SK-N-SH (cell line): ENCODE measurements around the gene CYP11A1. TPM values are rescaled to one million over a fixed set of nuclear protein-coding genes. Genes with fewer than 3 reads are reported as not detected.

ENCODE experiments used
- CTCF ChIA-PET: fragments of 300-600, 350-600 bp; formaldehyde crosslinking; extraction: SDS; loops from one replicate; lab custom pipeline; 2021; lab: Yijun Ruan, JAX
- POLR2A ChIA-PET: fragments of 350-600 bp; sonication (Branson Sonifier 250); formaldehyde crosslinking; extraction: SDS; loops from one replicate; lab custom pipeline; 2020; ENCODE audit warnings: antibody characterized with exemption, inconsistent platforms; lab: Yijun Ruan, JAX
- DNase-seq: peaks from one replicate; pipeline ENCODE4 v3.0.0; 2012
- H2AFZ ChIP-seq: fragments of 200-600 bp; sonication (generic); 2 replicates; pipeline ENCODE4 v1.8.1; 2016; ENCODE audit warnings: antibody characterized with exemption, mild to moderate bottlenecking, low read depth
- H3F3A ChIP-seq: fragments of 200-600 bp; sonication (generic); replicated peaks from 2 replicates; pipeline ENCODE3; 2016; ENCODE audit warnings: antibody characterized with exemption, mild to moderate bottlenecking; ENCODE audit not compliant: insufficient read depth
- H3K27ac ChIP-seq, 2 experiments: fragments of 200-500 bp in 1 of 2; fragments of 200-600 bp in 1 of 2; sonication (Bioruptor generic) in 1 of 2; sonication (generic), shearing (Covaris generic) in 1 of 2; 2 replicates each; pipeline versions ENCODE4 v1.5.1 to v1.6.1; 2014 to 2016; ENCODE audit warnings: low read depth in 2 of 2, inconsistent platforms in 1 of 2, low read length in 1 of 2, mild to moderate bottlenecking in 1 of 2, mixed read lengths in 1 of 2
- H3K27me3 ChIP-seq: fragments of 200-600 bp; sonication (generic), shearing (Covaris generic); 2 replicates; pipeline ENCODE4 v1.6.1; 2016; ENCODE audit warnings: mixed run types; ENCODE audit not compliant: insufficient read depth
- H3K36me3 ChIP-seq, 2 experiments: fragments of 200-500 bp in 1 of 2; fragments of 200-600 bp in 1 of 2; sonication (Bioruptor generic) in 1 of 2; sonication (generic) in 1 of 2; replicated peaks in 1 of 2; 2 replicates each; pipeline versions ENCODE3 to v1.5.1; 2014 to 2016; ENCODE audit warnings: low read length in 1 of 2, mild to moderate bottlenecking in 1 of 2; ENCODE audit not compliant: insufficient read depth in 2 of 2, control insufficient read depth in 1 of 2
- H3K4me1 ChIP-seq, 2 experiments: fragments of 200-500 bp in 1 of 2; fragments of 200-600 bp in 1 of 2; sonication (Bioruptor generic) in 1 of 2; sonication (generic), shearing (Covaris generic) in 1 of 2; 2 replicates each; pipeline versions ENCODE4 v1.5.1 to v1.6.1; 2014 to 2016; ENCODE audit warnings: low read depth in 1 of 2, low read length in 1 of 2, mixed run types in 1 of 2; ENCODE audit not compliant: insufficient read depth in 2 of 2, control insufficient read depth in 1 of 2
- H3K4me2 ChIP-seq: fragments of 200-600 bp; sonication (generic), shearing (Covaris generic); 2 replicates; pipeline ENCODE4 v1.6.1; 2017; ENCODE audit warnings: mixed run types
- H3K4me3 ChIP-seq, 2 experiments: fragments of 200-500 bp in 1 of 2; fragments of 200-600 bp in 1 of 2; sonication (Bioruptor generic) in 1 of 2; sonication (generic), shearing (Covaris generic) in 1 of 2; 2 replicates each; pipeline versions ENCODE4 v1.5.1 to v1.8.1; 2014 to 2016; ENCODE audit warnings: low read depth in 2 of 2, inconsistent platforms in 1 of 2, low read length in 1 of 2, mild to moderate bottlenecking in 1 of 2, mixed read lengths in 1 of 2, moderate library complexity in 1 of 2
- H3K79me2 ChIP-seq: fragments of 200-600 bp; sonication (generic); 2 replicates; pipeline ENCODE4 v1.8.1; 2017; ENCODE audit warnings: mild to moderate bottlenecking; ENCODE audit not compliant: insufficient read depth
- H3K9ac ChIP-seq: fragments of 200-600 bp; sonication (generic); 2 replicates; pipeline ENCODE4 v1.6.1; 2017; ENCODE audit warnings: mixed run types
- H3K9me2 ChIP-seq: fragments of 200-600 bp; sonication (generic); 2 replicates; pipeline ENCODE4 v1.6.1; 2017; ENCODE audit warnings: mixed run types
- H3K9me3 ChIP-seq: fragments of 200-600 bp; sonication (generic); 2 replicates; pipeline ENCODE4 v1.6.1; 2017; ENCODE audit warnings: mixed run types, mild to moderate bottlenecking, moderate library complexity
- H4K20me1 ChIP-seq: fragments of 200-600 bp; sonication (generic); 2 replicates; pipeline ENCODE4 v1.6.1; 2017; ENCODE audit warnings: mild to moderate bottlenecking, mixed run types; ENCODE audit not compliant: insufficient read depth
- CHD2 ChIP-seq: fragments of 150-350 bp; IDR thresholded peaks from 2 replicates; pipeline ENCODE4 v1.6.1; 2018; ENCODE audit warnings: low read length; ENCODE audit not compliant: partially characterized antibody
- ELF1 ChIP-seq: IDR thresholded peaks from 2 replicates; pipeline ENCODE4 v1.4.0; 2012
- EP300 ChIP-seq, 2 experiments: IDR thresholded peaks; 2 replicates each; pipeline versions ENCODE4 v1.4.0 to v1.6.1; 2012; ENCODE audit warnings: borderline replicate concordance in 1 of 2, low read depth in 1 of 2, low read length in 1 of 2
- EZH2phosphoT487 ChIP-seq: fragments of 200-600 bp; sonication (generic); IDR thresholded peaks from 2 replicates; pipeline ENCODE4 v1.6.1; 2017; ENCODE audit warnings: low read depth, mixed run types, mild to moderate bottlenecking, antibody characterized with exemption, moderate library complexity, borderline replicate concordance
- FOSL2 ChIP-seq: IDR thresholded peaks from 2 replicates; pipeline ENCODE4 v1.4.0; 2012; ENCODE audit warnings: low read depth, mild to moderate bottlenecking, moderate library complexity, borderline replicate concordance
- GABPA ChIP-seq: IDR thresholded peaks from 2 replicates; pipeline ENCODE4 v1.4.0; 2012; ENCODE audit warnings: low read depth, mild to moderate bottlenecking
- GATA2 ChIP-seq: sonication (generic); formaldehyde crosslinking; IDR thresholded peaks from 2 replicates; pipeline ENCODE4 v1.5.0; 2020; ENCODE audit warnings: mild to moderate bottlenecking, missing genetic modification reagents
- MAX ChIP-seq: IDR thresholded peaks from 2 replicates; pipeline ENCODE4 v1.4.0; 2012; ENCODE audit warnings: low read depth
- MXI1 ChIP-seq: IDR thresholded peaks from 2 replicates; pipeline ENCODE4 v1.6.1; 2012; ENCODE audit warnings: mild to moderate bottlenecking, low read depth, low read length, improper control_type of control experiment
- NFIC ChIP-seq: IDR thresholded peaks from 2 replicates; pipeline ENCODE4 v1.4.0; 2012; ENCODE audit warnings: borderline replicate concordance
- POLR2AphosphoS5 ChIP-seq: IDR thresholded peaks from 2 replicates; pipeline ENCODE4 v1.6.1; 2012; ENCODE audit warnings: low read depth, low read length
- RAD21 ChIP-seq: IDR thresholded peaks from 2 replicates; pipeline ENCODE4 v1.6.1; 2012; ENCODE audit warnings: mild to moderate bottlenecking, low read length
- RFX5 ChIP-seq: IDR thresholded peaks from 2 replicates; pipeline ENCODE4 v1.6.1; 2012; ENCODE audit warnings: mild to moderate bottlenecking, improper control_type of control experiment, low read length
- SIN3A ChIP-seq: IDR thresholded peaks from 2 replicates; pipeline ENCODE4 v1.6.1; 2012; ENCODE audit warnings: low read depth, mild to moderate bottlenecking, low read length, moderate library complexity, borderline replicate concordance
- SMC3 ChIP-seq: IDR thresholded peaks from 2 replicates; pipeline ENCODE4 v1.6.1; 2012; ENCODE audit warnings: low read depth, low read length, improper control_type of control experiment
- TAF1 ChIP-seq: IDR thresholded peaks from 2 replicates; pipeline ENCODE4 v1.6.1; 2012; ENCODE audit warnings: low read depth, mild to moderate bottlenecking, low read length, moderate library complexity, borderline replicate concordance
- ZBTB33 ChIP-seq: IDR thresholded peaks from 2 replicates; pipeline ENCODE4 v1.4.0; 2012; ENCODE audit warnings: low read depth, borderline replicate concordance
- WGBS: methylation state at CpG from one replicate; pipeline ENCODE4 v1.1.6; 2017; ENCODE audit warnings: low lambda C conversion rate; 5-methylcytosine and 5-hydroxymethylcytosine counted together
- polyA plus RNA-seq, 3 experiments: library from polyadenylated mRNA; depleted of rRNA; stranded (reverse); fragments of >200 nt; gene quantifications; 2 replicates each; pipeline ENCODE4 v1.2.3, GENCODE V29; 2012
- TF ChIP-seq, protein P1 (sequence below): IDR thresholded peaks from 2 replicates; pipeline ENCODE4 v1.4.0; 2012; ENCODE audit warnings: low read depth, borderline replicate concordance
- TF ChIP-seq, protein P2 (sequence below): fragments of 150-350 bp; IDR thresholded peaks from 2 replicates; pipeline ENCODE4 v1.6.1; 2016; ENCODE audit warnings: mild to moderate bottlenecking, low read depth, low read length

Gene CYP11A1
- polyA plus RNA-seq, 1 of the 3 experiments (the other 2 are of a cell fraction): 0.08 TPM

GRCh38 chr15:74337607-74338211 lies 29.7 kb downstream of the CYP11A1 start:
- WGBS: 50% methylated on average over 1 of the region's 4 CpGs
- H3K79me2 ChIP-seq: no peaks in the 10 kb centered on the region
- H4K20me1 ChIP-seq: no peaks in the 10 kb centered on the region

GRCh38 chr15:74337146-74337545 lies 30.3 kb downstream of the CYP11A1 start:
- DNase-seq: no peak
- no peaks in the 10 kb centered on the region for H4K20me1 ChIP-seq
- no peak overlapping the region for H3K4me2 ChIP-seq
- 71% methylated on average over 1 of the region's 5 CpGs for WGBS
- no peaks in the 10 kb centered on the region for H3K9me3 ChIP-seq
- H3K27ac ChIP-seq: no peak overlapping the region
- no peak overlapping the region for H3K4me3 ChIP-seq
- POLR2A ChIA-PET: no interaction called here
- TF ChIP-seq CHD2 (no peak), SIN3A (no peak), FOSL2 (no peak), SMC3 (no peak), MXI1 (no peak), ELF1 (no peak), RFX5 (no peak), ZBTB33 (no peak), EP300 (IDR thresholded peaks at IDR 0.05; ENCODE audit: borderline replicate concordance in 1 of 2, low read depth in 1 of 2, low read length in 1 of 2) (no peak), MAX (no peak), TAF1 (no peak), POLR2AphosphoS5 (no peak), NFIC (no peak), GABPA (no peak), RAD21 (no peak)
- TF ChIP-seq, protein P1, sequence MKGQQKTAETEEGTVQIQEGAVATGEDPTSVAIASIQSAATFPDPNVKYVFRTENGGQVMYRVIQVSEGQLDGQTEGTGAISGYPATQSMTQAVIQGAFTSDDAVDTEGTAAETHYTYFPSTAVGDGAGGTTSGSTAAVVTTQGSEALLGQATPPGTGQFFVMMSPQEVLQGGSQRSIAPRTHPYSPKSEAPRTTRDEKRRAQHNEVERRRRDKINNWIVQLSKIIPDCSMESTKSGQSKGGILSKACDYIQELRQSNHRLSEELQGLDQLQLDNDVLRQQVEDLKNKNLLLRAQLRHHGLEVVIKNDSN: no peak
- TF ChIP-seq, protein P2, sequence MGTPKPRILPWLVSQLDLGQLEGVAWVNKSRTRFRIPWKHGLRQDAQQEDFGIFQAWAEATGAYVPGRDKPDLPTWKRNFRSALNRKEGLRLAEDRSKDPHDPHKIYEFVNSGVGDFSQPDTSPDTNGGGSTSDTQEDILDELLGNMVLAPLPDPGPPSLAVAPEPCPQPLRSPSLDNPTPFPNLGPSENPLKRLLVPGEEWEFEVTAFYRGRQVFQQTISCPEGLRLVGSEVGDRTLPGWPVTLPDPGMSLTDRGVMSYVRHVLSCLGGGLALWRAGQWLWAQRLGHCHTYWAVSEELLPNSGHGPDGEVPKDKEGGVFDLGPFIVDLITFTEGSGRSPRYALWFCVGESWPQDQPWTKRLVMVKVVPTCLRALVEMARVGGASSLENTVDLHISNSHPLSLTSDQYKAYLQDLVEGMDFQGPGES: no peak
- TF ChIP-seq, all 33 proteins: peak for 0
- H3K4me1 ChIP-seq: peaks cover 0 to 3% of the 10 kb centered on the region in 2 experiments; a peak in 1 of 4 replicates
- no peaks in the 10 kb centered on the region for H3K36me3 ChIP-seq
- H3K79me2 ChIP-seq: no peaks in the 10 kb centered on the region
- no peaks in the 10 kb centered on the region for H3K27me3 ChIP-seq
- CTCF ChIA-PET: interaction anchor here (1.1 to 1.6 kb wide), 2 partner anchors 14 to 434 kb away, joined by 3 to 4 read pairs; no protein-coding TSS in a partner anchor
- H3K9me2 ChIP-seq: no peaks in the 10 kb centered on the region
- no peak overlapping the region for H2AFZ ChIP-seq
- no peak overlapping the region for H3K9ac ChIP-seq
- no peaks in the 10 kb centered on the region for H3F3A ChIP-seq

More at GRCh38 chr15:74337607-74338211, 29.7 kb downstream of the CYP11A1 start:
- Histone ChIP-seq H3K9me2 (no peaks in the 10 kb centered on the region), H3K4me2 (no peak overlapping the region), H3K36me3 (no peaks in the 10 kb centered on the region), H3K4me3 (no peak overlapping the region), H3K4me1 (peaks cover 0 to 3% of the 10 kb centered on the region in 2 experiments; a peak in 1 of 4 replicates), H3K9ac (no peak overlapping the region), H2AFZ (no peak overlapping the region), H3K27me3 (no peaks in the 10 kb centered on the region), H3F3A (no peaks in the 10 kb centered on the region), H3K9me3 (no peaks in the 10 kb centered on the region), H3K27ac (no peak overlapping the region)
- CTCF ChIA-PET: interaction anchor here (1.3 to 1.6 kb wide), 2 partner anchors 14 kb away, joined by 3 read pairs; no protein-coding TSS in a partner anchor
- no peak for TF ChIP-seq ELF1
- no peak for TF ChIP-seq EZH2phosphoT487
- no peak for TF ChIP-seq NFIC
- TF ChIP-seq GATA2 (CRISPR knock-in tag): no peak
- no peak for DNase-seq
- POLR2A ChIA-PET: no interaction called here
